Mammary epithelial cell (primary cell): ENCODE results near the gene KRAS.

ENCODE experiments used
- EZH2 ChIP-seq: IDR thresholded peaks from 2 replicates; pipeline ENCODE4 v1.6.1; 2012; ENCODE audit warnings: low read length, inconsistent platforms, borderline replicate concordance
- TF ChIP-seq, protein P1 (sequence below), 2 donors: IDR thresholded peaks in 1 of 2; conservative IDR thresholded peaks in 1 of 2; 2 replicates each; pipeline ENCODE4 v1.5.1; 2011 to 2012; ENCODE audit warnings: inconsistent platforms in 2 of 2, low read length in 2 of 2, mild to moderate bottlenecking in 2 of 2, control low read depth in 1 of 2, low read depth in 1 of 2; ENCODE audit not compliant: insufficient read depth in 1 of 2; ENCODE audit errors: extremely low read depth in 1 of 2

DNA sequence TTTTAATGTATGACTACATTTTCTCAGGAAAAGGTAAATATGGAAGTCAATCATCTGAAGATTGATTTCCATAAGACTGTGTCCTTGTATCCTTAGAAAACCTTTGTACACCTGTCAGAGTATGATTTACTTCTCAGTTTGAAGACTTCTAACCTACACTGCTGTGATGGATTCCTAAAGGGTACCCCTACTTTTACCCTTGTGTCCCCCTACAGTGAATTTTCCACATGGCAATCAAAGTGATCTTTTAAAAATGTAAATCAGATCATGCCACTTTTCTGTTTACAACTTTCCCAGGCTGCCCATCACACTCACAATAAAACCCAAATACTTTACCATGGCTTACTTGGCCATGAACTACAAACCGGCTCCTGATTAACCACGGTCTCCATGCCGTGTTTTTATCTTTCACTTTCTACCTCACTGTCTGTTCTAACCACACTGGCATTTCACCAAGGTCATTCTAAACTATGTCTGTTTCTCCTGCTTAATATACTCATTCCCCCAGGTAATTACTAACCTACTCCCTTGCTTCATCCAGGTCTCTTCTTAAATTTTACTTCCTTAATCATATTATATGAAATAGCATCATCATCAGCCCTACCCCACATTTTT lies 63.8 kb downstream of the KRAS start:
- TF ChIP-seq, protein P1, sequence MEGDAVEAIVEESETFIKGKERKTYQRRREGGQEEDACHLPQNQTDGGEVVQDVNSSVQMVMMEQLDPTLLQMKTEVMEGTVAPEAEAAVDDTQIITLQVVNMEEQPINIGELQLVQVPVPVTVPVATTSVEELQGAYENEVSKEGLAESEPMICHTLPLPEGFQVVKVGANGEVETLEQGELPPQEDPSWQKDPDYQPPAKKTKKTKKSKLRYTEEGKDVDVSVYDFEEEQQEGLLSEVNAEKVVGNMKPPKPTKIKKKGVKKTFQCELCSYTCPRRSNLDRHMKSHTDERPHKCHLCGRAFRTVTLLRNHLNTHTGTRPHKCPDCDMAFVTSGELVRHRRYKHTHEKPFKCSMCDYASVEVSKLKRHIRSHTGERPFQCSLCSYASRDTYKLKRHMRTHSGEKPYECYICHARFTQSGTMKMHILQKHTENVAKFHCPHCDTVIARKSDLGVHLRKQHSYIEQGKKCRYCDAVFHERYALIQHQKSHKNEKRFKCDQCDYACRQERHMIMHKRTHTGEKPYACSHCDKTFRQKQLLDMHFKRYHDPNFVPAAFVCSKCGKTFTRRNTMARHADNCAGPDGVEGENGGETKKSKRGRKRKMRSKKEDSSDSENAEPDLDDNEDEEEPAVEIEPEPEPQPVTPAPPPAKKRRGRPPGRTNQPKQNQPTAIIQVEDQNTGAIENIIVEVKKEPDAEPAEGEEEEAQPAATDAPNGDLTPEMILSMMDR (conservative IDR thresholded peaks at IDR 0.05 in 1 of 2, IDR thresholded peaks at IDR 0.05 in 1 of 2; ENCODE audit: extremely low read depth in 1 of 2, insufficient read depth in 1 of 2, low read depth in 1 of 2, low read length in 2 of 2) = no peak
- TF ChIP-seq EZH2 = no peak
